GM18858 (cell line): ENCODE data around the gene CEP112.

Experiments
- ATAC-seq: cut with Tn5 transposase; IDR thresholded peaks from one replicate; pipeline ENCODE4 v1.9.1; 2021; ENCODE audit not compliant: unreplicated experiment

CEP112 gene

GRCh38 chr17:65994679-65995078 lies 197.3 kb downstream of the CEP112 start:
- no peak for ATAC-seq

DNA sequence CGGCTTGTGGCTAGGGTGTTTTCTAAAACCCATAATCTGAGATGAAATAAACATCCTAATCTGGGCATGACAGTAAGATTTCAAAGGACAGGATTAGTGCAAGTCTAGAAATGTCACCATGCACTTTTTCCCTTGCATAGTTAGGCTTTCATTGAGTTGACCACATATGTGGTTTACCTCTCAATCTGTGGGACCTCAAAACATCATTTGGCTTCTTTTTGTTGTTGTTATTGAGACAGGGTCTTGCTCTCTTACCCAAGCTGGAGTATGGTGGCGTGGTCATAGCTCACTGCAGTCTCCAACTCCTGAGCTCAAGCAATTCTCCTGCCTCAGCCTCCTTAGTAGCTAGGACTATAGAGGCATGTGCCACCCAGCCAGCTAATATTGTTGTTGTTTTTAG lies 197.8 kb downstream of the CEP112 start:
- no peak for ATAC-seq

- ATAC-seq, result no peak
Measured at GRCh38 chr17:65990593-65990992, 201.3 kb downstream of the CEP112 start.

GRCh38 chr17:65988451-65988850 lies 203.5 kb downstream of the CEP112 start:
- no peak for ATAC-seq

DNA sequence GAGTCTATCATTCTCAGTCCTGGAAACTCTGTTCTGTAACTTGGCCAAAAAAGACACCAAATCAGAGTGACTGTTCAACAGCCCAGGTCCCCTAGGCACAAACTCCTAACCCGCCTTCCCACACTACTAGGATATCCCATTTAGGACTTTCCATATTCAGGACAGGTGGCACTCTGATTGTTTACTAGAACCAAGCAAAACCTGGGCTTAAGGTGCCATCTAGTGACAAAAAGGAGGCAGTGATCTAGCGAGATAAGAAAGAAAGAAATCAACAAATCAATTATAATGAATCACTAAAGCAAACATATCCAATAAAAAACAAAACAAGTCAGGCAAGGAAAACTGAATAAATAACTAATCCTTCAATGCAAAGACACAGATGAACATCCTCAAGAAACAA lies 203.9 kb downstream of the CEP112 start:
- no peak for ATAC-seq

- ATAC-seq, result no peak
Measured at GRCh38 chr17:65985571-65985970, 206.4 kb downstream of the CEP112 start.

GRCh38 chr17:65984299-65984698 lies 207.6 kb downstream of the CEP112 start:
- no peak for ATAC-seq

DNA sequence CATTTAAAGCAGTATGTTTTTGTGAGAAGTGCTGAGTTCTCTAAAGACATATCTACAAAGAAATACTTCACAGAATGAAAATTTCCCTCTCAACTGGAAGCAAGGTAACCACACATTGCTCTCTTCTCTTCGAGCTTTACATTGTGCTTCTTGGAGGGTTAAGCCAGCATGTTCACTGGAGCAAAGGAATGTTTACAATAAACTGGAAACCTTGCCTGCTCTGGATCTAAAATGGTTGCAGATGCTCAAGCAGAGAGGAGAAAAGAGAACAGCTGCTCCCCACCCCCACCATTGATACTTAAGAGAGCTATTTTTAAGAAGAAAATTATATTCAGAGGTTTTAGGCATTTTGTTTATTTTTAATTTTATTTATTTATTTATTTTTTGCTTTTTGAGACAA lies 213.1 kb downstream of the CEP112 start:
- ATAC-seq, result no peak

DNA sequence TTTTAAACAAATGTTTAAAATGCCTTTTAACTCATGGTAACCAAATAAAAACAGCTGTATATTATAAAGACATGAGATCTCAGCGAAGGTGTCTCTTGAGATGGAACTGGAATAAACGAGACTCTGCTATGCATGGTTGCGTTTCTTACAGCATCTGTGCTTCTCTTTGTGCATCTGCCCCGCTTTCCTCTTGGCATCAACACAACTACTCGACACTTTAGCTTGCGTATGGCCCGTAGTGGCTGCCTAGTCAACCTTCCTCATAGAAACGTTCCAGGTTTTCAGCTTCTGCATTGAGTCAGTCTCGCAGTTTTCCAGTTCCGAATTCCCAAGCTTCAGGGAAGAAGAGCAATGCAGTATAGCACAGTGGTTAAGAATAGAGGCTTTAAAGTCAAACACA lies 214.9 kb downstream of the CEP112 start:
- ATAC-seq, result no peak

DNA sequence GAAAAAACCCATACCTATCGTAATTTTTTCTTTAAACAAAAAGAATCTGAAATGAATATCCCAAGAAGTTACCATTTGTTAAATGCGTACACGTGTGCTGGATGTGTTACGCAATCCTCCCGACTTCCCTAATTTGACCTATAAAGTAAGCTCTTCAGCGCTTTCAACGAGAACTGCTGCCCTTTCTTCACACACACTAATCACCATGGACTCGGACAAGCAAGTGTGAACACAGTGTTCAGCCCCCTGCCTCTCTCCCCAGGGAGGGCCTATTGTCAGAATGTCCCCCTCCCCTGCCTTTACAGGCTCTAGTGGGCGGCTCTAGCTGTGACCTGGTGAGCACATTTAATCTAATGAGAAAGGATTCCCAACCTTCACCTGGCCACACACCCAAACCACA lies 216.1 kb downstream of the CEP112 start:
- ATAC-seq, result no peak

- ATAC-seq, result no peak
Measured at GRCh38 chr17:65973237-65973636, 218.7 kb downstream of the CEP112 start.

DNA sequence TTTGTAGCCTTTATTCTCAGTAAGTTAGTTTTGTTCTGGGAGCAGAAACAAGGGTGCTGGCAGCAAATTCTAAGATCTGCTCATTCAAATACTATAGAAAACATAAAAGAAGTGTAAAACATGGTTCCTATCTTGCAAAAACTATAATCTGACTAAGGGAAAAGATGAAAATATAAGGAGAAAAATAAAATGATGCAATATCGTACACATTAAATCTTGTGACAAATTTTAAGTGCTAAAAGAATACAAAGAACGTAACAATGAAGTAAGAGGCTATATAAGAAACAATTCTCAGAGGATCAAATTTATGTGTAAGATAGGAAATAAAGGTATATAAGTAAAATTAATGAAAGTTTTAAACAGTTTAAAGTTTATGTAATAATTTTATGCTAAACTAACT lies 224.6 kb downstream of the CEP112 start:
- no peak for ATAC-seq

GRCh38 chr17:65966072-65966695 lies 225.7 kb downstream of the CEP112 start:
- no peak for ATAC-seq

- no peak for ATAC-seq
Measured at GRCh38 chr17:65963179-65963578, 228.8 kb downstream of the CEP112 start.

DNA sequence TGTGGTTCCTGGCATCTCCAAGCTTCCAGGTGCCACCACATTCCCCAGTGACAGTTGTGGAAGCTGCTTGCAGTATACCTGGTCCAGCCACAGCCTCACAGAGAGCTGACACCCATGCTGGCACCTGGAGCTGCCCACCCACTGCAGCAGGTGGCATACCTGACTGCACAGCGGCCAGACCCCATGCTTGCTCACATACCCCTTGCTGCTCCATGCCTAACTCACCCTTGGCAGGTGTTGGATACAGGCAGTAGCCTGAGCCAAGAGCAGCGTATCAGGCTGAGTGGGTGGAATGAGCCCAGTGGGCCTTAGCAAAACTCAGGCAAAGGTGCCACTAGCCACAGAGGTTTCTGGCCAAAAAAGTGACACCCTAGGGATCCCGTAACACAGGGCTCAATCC lies 232.3 kb downstream of the CEP112 start:
- ATAC-seq, result no peak

- ATAC-seq, result no peak
Measured at GRCh38 chr17:65956814-65957213, 235.1 kb downstream of the CEP112 start.

GRCh38 chr17:65954148-65954449 lies 237.8 kb downstream of the CEP112 start:
- ATAC-seq, result no peak

GRCh38 chr17:65953316-65954147 lies 238.4 kb downstream of the CEP112 start:
- no peak for ATAC-seq

- ATAC-seq, result no peak
Measured at GRCh38 chr17:65952586-65952985, 239.3 kb downstream of the CEP112 start.

- ATAC-seq, result no peak
Measured at GRCh38 chr17:65952015-65952414, 239.9 kb downstream of the CEP112 start.

DNA sequence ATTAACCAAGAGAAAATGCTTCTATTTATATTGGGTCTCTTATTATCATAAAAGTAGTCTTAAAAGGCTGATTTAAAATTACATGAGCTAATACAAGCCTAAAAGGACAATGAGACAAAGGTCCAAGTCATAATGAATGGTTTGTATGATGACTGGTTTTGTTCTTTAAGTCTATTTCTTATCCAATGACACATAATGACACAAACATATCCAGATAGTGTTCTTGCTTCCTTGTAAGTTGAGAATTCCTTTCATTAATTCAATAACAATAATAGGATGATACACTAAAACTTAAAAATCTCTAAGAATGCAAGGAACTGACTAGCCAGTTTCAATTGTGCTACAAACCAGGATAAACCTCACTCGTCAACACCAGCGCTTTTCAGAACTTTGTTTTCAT lies 244.1 kb downstream of the CEP112 start:
- no peak for ATAC-seq

GRCh38 chr17:65942592-65942991 lies 249.3 kb downstream of the CEP112 start:
- no peak for ATAC-seq

GRCh38 chr17:65941356-65941899 lies 250.5 kb downstream of the CEP112 start:
- ATAC-seq, result no peak
